ENCODE measurements around the gene COL20A1. TPM values are rescaled to one million over a fixed set of nuclear protein-coding genes. Genes with fewer than 3 reads are reported as not detected.

Gene COL20A1
- total RNA-seq, 4 donors from 2014 or later, result not detected

- DNase-seq (ENCODE audit: low spot score) (no peak), ATAC-seq (ENCODE audit: low FRiP score) (no peak)
- TF ChIP-seq CTCF (IDR thresholded peaks at IDR 0.05), result no peak
Observed at GRCh38 chr20:63354636-63355350, 61.8 kb downstream of the COL20A1 start.

- DNase-seq (ENCODE audit: low spot score) (no peak), ATAC-seq (ENCODE audit: low FRiP score) (no peak)
- no peak for TF ChIP-seq CTCF (IDR thresholded peaks at IDR 0.05)
Observed at GRCh38 chr20:63355781-63356295, 62.9 kb downstream of the COL20A1 start.

- DNase-seq (ENCODE audit: low spot score) (no peak), ATAC-seq (ENCODE audit: low FRiP score) (no peak)
- TF ChIP-seq CTCF (IDR thresholded peaks at IDR 0.05), result no peak
Observed at GRCh38 chr20:63356511-63356910, 63.5 kb downstream of the COL20A1 start.

GRCh38 chr20:63356931-63357879 is 64.2 kb downstream of the COL20A1 start:
- TF ChIP-seq CTCF (IDR thresholded peaks at IDR 0.05), result no peak
- ATAC-seq (ENCODE audit: low FRiP score) (no peak), DNase-seq (ENCODE audit: low spot score) (no peak)

- DNase-seq (ENCODE audit: low spot score) (no peak), ATAC-seq (ENCODE audit: low FRiP score) (no peak)
- TF ChIP-seq CTCF (IDR thresholded peaks at IDR 0.05), result no peak
Observed at GRCh38 chr20:63357921-63358905, 65.2 kb downstream of the COL20A1 start.

GRCh38 chr20:63359164-63359934 is 66.4 kb downstream of the COL20A1 start:
- no peak for ATAC-seq (ENCODE audit: low FRiP score)
- no peak for TF ChIP-seq CTCF (IDR thresholded peaks at IDR 0.05)
- DNase-seq (ENCODE audit: low spot score), result no peak
